Suppressor macrophage (primary cell): Measurements from ENCODE around the gene TMEM63A.
"Not testable (repeated sequence)": the region's sequence is repeated elsewhere in the genome, so short reads cannot be mapped to it uniquely, and the experiment has no call there.

ENCODE experiments used
- DNase-seq, 4 experiments: peaks; one replicate each; pipeline ENCODE4 v3.0.0-alpha.2; 2020 to 2022

Gene TMEM63A

GRCh38 chr1:225908773-225909172 is 26.6 kb upstream of the TMEM63A start:
- no peak for DNase-seq

- DNase-seq, result no peak
These were observed 25.9 kb upstream of the TMEM63A start for GRCh38 chr1:225908013-225908640.

GRCh38 chr1:225907341-225907740 is 25.2 kb upstream of the TMEM63A start:
- no peak for DNase-seq

- no peak for DNase-seq
These were observed 24.3 kb upstream of the TMEM63A start for GRCh38 chr1:225906467-225906866.

- no peak for DNase-seq
These were observed 21.4 kb upstream of the TMEM63A start for GRCh38 chr1:225903623-225904022.

GRCh38 chr1:225899044-225899925 is 17.1 kb upstream of the TMEM63A start:
- DNase-seq, result peak in 1 of 4 experiments; percentile 4

- DNase-seq, result no peak
These were observed 15.7 kb upstream of the TMEM63A start for GRCh38 chr1:225897595-225898514.

- DNase-seq, result no peak
These were observed 14.9 kb upstream of the TMEM63A start for GRCh38 chr1:225896937-225897549.

GRCh38 chr1:225896494-225896893 is 14.3 kb upstream of the TMEM63A start:
- no peak for DNase-seq

GRCh38 chr1:225892307-225892706 is 10.1 kb upstream of the TMEM63A start:
- no peak for DNase-seq

GRCh38 chr1:225891229-225891972 is 9.2 kb upstream of the TMEM63A start:
- DNase-seq, result no peak

GRCh38 chr1:225890346-225891228 is 8.4 kb upstream of the TMEM63A start:
- DNase-seq, result no peak

- no peak for DNase-seq
These were observed 7.6 kb upstream of the TMEM63A start for GRCh38 chr1:225889743-225890142.

GRCh38 chr1:225888898-225889601 is 6.9 kb upstream of the TMEM63A start, which contains the start of gene LEFTY1:
LEFTY1 (minus strand) TSS chr1:225889146; CDS start chr1:225889066, 80 bp downstream.
- no peak for DNase-seq

- no peak for DNase-seq
These were observed 6.2 kb upstream of the TMEM63A start for GRCh38 chr1:225888289-225888897.

- not testable (repeated sequence) for DNase-seq
These were observed 5.5 kb upstream of the TMEM63A start for GRCh38 chr1:225887554-225888288.

- DNase-seq, result no peak
These were observed 4.8 kb upstream of the TMEM63A start for GRCh38 chr1:225887030-225887314.

- no peak for DNase-seq
These were observed 4.2 kb upstream of the TMEM63A start for GRCh38 chr1:225886159-225887029.
